Activated CD8-positive, alpha-beta memory T cell treated with anti-CD3 and anti-CD28 coated beads, Interleukin-2, amount 50 U/mL, for 24 hours (primary cell): ENCODE data around the gene TIMM8B.
"Not testable (repeated sequence)": the region's sequence is repeated elsewhere in the genome, so short reads cannot be mapped to it uniquely, and the experiment has no call there.

Experiments
- DNase-seq: peaks from one replicate; pipeline ENCODE4 v3.0.0-alpha.2; 2020; ENCODE audit errors: extremely low read depth

Gene TIMM8B, protein sequence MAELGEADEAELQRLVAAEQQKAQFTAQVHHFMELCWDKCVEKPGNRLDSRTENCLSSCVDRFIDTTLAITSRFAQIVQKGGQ

DNA sequence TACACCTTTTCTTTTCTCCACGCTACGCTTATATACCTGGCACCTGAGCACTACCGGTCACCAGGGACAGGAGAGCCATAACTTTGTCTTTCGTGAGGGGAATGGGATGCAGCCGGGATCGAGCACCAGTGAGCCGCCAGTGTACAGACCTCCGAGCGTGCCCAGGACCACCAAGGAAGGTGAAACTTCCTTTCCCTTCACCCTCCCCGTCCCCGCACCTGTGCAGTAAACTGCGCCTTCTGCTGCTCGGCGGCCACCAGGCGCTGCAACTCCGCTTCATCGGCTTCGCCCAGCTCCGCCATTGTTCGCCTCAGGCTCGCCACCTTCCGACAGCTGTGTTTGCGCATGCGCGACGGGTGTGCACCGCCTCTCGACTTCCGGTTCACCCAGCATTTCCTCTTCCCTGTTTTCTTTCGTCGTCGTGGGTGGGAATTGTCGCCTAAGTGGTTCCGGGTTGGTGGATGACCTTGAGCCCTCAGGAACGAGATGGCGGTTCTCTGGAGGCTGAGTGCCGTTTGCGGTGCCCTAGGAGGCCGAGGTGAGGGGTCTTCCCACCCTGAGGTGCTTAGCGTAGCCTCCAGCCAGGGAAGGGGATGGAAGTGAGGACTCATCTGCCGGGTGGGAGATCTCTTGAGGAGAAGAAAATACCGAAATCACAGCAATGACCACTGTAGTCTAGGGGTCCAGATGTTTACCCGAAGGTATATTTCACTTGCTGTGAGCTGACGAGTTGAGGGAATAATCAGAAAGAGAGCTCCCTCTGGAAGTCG is at the start of gene TIMM8B, which contains the start of gene SDHD:
TIMM8B (minus strand) TSS at position 335 of the 770 bp plus-strand sequence; CDS start at position 302, 33 bp downstream.
SDHD (plus strand) TSS at position 452 of the 770 bp plus-strand sequence; CDS start at position 487, 35 bp downstream.
- peak; percentile 90 for DNase-seq

DNA sequence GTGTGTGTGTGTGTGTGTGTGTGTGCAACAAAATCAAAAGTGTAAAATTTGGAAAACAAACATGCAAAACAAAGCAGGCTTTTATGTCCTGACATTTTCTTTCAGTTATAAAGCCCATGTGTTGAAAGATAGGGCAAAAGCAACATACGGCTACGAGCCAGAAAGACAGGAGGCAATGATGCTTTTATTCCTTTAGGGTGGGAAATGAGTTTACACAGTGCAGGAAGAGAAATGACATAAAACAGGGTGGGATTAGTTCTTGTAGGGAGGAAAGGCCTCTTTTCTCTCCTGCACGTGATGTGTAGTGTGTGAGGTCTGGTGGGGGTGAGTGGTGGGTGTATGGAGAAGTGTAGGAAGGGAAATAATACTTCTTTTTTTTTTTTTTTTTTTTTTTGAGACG is 47.9 kb upstream of the TIMM8B start:
- DNase-seq: no peak

DNA sequence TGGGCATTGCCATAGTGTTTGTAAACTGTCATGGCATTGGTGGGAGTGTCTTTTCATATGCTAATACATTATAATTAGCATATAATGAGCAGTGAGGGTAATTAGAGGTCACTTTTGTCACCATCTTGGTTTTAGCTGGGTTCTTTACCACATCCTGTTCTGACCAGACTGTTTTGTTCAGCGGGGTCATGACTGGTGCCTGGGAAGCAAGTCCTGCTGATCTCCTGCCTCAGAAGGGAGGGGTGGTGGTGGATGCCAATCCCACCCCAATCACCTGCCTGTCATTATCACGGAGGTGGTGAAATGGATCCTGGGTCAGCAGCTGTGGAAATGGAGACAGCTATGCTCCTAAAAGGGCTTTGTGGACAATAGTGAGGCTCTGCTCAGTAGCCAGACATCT is 46.2 kb upstream of the TIMM8B start:
- no peak for DNase-seq

DNA sequence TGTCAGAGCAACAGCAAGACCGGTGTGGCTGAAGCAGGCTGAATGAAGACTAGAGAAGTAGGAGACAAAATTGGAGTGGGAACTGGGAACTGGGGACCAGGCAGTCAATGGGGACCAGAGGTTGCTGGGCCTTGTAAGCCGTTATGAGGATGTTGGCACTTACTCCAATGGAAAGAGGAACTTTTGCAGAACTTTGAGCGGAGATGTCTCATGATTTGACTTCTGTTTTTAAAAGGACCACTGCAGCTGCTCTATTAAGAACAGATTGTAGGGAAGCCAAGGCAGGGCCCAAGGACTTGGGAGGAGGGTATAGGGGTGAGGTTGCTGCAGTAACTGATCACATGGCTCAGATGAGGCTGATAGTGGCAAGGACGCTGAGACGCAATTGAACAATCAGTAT is 43.1 kb upstream of the TIMM8B start:
- DNase-seq: no peak

DNA sequence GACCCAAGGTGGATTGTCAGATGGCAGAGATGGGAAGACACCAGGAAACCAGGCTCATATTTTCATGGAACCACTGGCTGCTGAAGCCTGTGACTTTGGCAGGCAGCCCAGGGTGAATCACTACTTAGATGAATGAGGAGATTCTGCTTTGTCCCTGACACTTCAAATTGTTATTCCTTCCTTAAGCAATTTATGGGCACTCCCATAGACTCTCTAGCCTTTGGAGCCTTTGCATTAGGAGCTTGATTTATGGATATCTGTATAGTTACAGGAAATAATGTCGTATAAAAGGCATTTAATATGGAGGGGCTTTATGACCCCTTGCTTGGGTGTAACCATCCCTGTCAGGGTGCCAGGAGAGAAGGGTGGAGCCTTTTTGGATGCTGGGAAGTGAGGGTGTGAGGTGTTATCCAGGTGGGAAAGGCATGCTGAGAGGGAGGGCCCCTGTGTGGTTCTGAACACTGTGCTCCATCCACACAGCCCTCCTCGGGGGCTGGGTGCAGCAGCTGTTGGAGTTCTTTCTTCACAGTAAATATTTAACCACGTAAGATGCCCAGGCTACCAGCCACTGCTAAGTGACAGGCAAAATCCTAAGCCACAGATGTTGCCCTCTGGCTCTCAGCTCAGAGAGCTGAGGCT is 42.0 kb upstream of the TIMM8B start:
- DNase-seq: no peak

DNA sequence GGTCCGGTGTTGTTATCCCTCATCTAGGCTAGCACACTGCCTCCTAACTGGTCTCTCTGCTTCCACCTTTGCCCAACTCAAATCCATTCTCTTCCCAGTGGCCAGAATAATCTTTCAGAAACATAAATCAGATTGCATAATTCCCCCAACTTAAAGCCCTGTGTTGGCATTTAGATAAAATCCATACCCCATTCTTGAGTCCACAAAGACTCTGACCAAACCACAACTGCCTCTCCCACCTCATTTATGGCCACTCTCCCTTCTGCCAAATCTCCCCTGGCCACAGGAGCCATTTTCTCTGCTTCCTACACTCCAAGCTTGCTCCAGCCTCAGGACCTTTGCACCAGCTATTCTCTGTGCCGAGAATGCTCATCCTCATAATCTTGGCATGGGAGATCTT is 40.5 kb upstream of the TIMM8B start:
- no peak for DNase-seq

DNA sequence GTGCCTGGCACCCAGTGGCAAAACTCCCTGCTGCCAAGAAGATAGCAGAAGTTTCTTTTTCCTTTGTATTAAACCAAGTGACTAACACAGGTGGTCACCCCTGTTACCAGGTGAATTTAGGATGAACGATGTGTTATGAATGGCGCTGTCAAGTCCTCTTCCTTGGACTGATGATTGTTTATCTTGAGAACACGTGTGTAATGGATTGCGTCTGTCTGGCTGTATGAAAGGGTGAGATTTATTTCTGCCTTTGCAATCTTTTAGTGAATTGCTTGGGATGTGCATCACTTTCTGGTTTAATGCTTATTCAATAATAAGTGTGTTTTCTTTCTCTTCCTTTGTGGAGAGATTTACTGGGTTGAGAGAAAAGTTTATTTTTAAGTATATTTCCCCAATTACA is 36.6 kb upstream of the TIMM8B start:
- no peak for DNase-seq

DNA sequence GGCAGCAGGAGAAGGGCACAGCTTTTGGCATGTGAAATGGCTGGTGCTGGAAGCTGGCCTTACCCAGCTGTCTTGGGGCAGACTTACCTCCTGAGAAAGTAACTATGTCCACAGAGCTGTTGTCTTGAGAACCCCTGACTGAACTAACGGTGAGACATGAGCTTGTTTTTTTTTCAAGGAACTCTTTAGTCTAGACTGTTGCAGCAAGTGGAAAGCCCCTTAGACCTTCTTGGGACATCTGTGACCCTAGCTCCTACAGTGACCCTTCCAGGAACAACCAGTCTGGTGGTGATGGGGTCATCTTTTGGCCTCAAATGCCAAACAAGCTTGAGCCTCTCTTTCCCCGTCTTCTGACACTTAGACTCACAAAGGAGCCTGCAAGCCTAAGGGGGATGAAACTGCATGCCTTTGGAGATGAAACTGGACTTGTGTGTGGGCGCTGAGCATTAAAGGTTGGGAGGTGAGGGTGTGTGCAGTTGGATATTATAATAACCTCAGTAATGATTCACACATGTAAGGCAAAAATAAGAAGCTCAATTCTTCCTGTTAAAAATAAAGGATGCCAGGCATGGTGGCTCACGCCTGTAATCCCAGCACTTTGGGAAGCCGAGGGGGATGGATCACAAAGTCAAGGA is 35.5 kb upstream of the TIMM8B start:
- no peak for DNase-seq

DNA sequence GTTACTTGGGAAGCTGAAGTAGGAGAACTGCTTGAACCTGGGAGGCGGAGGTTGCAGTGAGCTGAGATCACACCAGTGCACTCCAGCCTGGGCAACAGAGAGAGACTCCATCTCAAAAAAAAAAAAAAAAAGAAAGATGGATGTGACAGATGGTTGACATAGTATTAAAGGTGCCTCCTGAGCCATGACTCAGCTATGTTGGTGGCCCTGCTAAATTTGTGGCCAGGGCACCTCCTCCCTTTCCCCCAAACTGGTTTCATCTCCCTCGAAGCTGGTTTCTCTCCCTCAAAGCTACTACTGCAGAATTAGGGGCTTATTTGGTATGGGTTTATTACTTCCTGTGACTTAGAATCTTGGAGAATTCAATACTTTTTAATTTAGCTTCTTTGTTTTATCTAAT is 31.6 kb upstream of the TIMM8B start:
- DNase-seq: no peak

DNA sequence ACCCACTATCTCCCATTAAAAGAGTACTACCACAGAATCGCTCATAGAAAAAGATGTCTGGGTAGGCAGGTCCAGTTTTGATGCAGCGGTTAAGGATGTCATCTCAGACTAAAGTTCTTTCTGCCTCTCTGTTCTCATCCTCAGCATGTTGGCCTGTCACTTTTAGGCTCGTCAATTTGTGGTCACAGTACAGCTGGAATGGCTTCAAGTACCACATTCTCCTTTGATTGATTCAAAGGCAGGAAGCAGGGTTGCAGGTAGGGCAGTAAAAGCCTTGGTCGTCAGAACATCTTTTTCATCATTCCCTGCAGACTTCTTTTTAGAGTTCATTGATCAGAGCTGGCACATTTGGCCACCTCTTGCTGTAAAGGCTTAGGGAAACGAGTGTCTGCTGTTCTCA is 28.8 kb upstream of the TIMM8B start:
- no peak for DNase-seq

DNA sequence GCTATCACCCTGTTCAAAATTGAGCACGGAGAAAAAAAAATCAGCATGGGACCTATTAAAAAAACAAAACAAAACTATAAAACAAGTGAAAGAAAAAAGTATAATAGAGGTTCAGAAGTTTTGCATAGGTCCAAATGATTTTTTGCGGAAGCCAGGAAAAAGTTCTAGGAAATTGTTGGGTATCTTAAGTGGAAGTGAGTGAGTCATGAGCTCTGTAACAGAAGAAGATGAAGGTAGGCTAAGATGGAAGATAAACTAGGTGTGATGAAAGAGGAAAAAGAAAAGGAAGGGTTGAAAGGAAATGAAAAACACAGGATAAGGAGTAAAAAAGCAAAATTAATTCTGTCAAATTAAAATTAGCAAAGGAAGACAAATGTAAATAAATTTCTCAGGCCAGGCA is 27.9 kb upstream of the TIMM8B start:
- DNase-seq: no peak

DNA sequence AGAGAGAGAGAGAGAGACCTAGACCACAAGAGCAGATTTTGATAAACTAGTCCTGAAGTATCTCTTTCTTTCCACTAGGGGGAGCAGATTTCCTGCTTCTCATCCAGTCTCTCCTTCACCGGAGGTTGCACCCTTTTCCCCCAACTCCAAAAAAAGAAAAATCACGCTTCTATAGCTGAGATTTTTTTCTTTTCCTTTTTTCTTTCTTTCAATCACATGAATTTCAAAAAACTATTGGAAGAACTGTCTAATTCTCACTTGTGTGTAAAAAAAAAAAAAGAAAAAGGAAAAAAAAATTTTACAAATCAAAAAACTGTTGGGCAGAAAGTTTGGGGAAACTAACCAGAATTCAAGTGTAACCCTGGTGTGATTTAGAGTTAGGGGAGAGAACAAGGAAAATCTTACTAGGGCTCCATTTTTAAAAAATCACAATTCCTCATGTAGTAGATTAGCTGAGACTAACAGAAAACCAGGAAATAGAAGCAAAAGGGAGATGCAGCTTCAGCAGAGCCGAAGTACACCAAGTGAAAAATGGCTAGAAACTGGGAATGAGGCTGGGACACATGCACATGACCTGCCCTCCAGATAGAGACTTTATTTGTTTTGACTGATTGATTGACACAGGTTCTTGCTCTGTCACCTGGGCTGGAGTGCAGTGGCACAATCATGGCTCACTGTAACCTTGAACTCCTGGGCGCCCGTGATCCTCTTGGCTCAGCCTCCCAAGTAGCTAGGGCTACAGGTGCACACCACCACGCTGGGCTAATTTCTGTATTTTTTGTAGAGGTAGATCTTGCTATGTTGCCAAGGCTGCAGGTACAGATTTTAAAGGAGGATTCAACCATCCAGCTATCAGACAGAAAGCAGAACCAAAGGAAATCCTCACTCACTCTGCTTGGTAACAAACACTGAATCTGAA is 27.2 kb upstream of the TIMM8B start:
- no peak for DNase-seq

DNA sequence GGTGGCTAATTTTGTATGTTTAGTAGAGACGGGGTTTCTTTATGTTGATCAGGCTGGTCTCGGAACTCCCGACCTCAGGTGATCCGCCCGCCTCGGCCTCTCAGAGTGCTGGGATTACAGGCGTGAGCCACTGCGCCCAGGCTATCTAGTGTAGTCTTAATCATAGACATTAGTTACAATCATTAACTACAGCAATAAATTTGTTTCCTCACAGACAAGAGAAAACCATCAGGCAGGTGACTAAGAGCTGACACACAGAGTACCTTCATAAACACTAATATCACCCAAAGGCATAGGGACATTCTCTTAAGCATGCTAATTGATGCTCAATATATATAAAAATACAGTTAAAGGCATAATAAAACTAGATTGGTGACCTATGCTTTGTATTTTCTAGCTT is 19.5 kb upstream of the TIMM8B start:
- no peak for DNase-seq

DNA sequence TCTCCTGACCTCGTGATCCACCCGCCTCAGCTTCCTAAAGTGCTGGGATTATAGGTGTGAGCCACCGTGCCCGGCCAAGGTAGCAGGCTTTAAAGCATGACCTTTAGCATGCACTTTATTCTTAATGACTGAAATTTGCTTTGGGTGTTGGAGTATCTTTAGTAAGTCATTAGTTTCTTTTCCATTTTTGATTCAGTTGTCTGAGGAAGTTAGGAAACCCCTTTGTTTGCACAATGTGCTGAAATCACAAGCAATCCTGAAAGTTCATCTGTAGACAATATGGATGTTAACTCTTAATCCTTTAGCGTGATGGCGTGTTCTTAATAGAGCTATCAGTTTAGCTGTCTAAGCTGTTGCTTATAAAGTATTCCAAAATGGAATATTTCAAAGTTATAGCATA is 16.9 kb upstream of the TIMM8B start:
- no peak for DNase-seq

DNA sequence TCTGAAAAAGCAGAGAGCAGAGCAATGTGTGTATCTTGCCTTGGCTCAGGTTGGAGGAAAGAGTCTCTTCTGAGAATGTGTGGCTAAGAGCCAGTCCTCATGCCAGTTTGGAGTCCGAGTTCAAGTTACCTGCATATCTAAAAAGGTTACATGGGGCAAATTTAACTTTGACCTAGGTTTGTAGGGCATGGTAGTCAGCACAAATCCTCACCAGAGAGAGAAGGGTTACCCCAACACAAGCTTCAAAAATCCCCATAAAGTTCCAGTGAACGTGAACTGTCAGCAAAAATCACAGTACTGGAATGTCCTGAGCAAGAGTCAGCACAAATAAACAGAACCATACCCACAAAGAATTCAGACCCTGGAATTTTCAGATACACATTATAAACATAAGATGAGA is 13.9 kb upstream of the TIMM8B start:
- no peak for DNase-seq

DNA sequence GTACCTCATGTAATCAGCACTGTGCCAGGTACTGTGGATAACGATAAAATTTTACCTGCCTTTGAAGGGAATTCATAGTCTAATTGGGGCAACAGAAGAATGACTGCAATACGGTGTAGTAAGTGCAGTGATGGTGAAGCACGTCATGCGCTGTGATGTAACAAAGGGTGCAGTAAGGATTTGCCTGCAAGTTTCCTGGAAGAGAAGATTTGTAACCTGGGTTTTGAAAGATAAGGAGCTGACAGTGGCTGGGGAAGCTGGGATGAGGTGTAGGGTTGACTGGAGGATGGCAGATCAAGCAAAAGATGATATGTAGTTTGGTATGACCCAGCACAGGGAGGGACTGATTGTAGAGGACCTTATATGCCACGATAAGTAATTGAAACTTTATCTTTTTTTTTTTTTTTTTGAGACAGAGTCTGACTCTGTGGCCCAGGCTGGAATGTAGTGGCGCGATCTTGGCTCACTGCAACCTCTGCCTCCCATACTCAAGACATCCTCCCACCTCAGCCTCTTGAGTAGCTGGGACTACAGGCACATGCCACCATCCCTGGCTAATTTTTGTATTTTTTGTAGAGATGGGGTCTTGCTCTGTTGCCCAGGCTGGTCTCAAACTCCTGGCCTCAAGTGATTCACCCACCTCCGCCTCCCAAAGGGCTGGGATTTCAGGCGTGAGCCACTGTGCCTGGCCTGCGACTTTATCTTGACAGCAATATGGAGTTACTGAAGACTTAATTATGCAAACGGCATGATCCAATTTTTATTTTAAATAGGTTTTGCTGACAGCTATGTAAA is 11.4 kb upstream of the TIMM8B start:
- no peak for DNase-seq

DNA sequence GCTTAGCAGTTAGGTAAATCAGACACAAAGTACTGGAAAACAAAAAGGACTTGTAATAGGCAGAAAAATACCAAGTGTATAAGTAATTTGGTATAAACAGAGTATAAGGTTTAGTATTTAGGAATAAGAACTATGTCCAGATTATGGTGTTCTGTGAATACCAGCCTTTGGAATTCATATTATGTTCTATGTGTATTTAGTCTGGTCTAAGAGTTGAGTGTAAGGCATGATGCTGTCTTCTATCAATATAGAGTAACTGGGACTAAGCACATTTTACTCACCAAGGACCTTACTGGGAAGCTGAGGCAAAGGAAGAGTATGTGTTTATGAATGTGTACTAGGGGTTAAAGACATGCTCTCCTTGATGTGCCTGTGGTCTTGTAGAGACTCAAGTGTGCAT is 9.6 kb upstream of the TIMM8B start:
- DNase-seq: no peak

DNA sequence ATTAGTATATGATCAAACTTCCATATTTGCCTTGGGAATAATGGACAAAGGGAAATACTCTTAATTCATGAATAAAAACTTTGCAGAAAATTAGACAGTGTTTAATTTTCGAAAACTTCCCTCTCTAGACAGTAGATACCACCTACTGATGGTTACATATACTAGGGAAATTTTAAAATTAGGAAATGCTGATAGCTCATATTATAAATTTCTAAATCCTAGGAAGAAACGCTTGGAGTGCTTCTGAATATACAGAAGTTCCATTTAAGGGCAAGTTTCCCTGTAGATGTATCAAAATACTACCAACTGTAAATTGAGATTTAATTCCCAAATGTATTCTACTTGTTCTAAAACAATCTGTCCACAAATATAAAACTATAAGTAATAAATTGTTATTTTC is 8.7 kb upstream of the TIMM8B start:
- DNase-seq: not testable (repeated sequence)

DNA sequence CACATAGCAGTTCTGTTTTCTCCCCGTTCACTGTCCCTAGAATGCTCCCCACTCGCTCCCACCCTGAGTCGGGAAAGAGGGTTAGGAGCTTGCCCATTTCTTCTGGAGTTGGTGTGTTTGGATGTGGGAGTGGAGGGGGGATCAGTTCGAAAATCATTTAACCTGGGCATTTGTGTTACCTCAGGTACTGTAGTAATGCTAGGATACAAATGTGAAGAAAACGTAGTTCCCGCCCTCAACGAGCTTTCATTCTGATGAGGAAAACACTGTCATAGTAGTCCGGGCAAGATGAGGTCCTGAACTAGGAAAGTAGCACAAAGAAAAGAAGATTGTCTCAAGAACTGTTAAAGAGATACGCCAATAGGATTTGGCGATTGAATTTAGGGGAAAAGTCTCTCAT is 656 bp upstream of the TIMM8B start:
- no peak for DNase-seq

DNA sequence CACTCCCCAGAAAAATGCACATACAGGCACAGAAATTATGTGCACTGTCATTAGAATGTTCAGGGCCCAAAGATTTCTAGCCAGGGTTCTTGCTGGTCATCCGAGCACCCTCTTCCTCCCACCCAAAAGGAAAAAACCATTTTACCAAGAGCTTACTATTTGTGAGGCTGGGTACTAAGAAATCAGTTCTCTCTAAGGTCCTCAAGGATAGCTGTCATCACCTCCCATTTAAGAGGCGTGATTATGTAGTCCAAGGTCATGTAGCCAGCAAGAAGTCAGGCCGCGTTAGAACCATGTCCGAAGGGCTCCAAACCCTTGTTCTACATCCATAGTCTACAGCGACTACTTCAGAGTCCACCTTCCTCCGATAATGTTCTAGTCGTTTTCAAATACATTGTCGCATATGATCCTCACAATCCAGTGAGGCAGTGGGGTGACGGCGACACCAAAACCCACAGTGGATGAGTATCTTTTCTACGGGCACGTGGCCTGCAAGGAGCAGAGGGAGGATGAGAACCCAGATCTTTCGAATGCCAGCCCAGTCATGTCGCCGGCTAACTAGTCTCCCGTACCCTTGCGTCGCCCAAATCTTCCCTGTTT is 634 bp downstream of the TIMM8B start:
- no peak for DNase-seq

DNA sequence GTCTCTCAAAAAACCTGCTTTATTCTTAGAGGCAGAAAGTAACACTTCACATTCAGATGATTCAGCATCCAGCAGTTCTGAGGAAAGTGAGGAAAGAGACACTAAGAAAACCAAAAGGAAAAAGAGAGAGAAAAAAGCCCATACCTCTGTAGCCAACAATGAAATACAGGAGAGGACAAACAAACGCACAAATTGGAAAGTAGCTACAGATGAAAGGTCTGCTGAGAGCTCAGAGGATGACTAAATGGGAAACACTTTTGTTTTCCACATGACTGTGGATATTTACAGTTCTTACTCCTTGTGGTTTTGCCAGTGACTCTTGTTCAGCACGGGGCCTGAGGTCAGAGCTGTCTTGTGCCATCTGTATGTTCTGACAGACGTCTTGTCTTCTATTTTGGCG is 3.8 kb downstream of the TIMM8B start:
- DNase-seq: no peak
